GM12801 (cell line): ENCODE data around the gene SURF1.

Experiments
- CTCF ChIP-seq: IDR thresholded peaks from one replicate; pipeline ENCODE4 v1.5.1; 2011; ENCODE audit warnings: control low read depth; ENCODE audit not compliant: insufficient read length; ENCODE audit errors: extremely low read depth

Gene SURF1

GRCh38 chr9:133331641-133332380 lies 24.5 kb downstream of the SURF1 start:
- no peak for TF ChIP-seq CTCF

- no peak for TF ChIP-seq CTCF
These were observed 25.1 kb downstream of the SURF1 start for GRCh38 chr9:133331221-133331620.

- TF ChIP-seq CTCF, result no peak
These were observed 28.3 kb downstream of the SURF1 start for GRCh38 chr9:133327834-133328484.

- TF ChIP-seq CTCF, result no peak
These were observed 32.1 kb downstream of the SURF1 start for GRCh38 chr9:133323991-133324703.

- TF ChIP-seq CTCF, result no peak
These were observed 33.1 kb downstream of the SURF1 start for GRCh38 chr9:133323211-133323610.

- no peak for TF ChIP-seq CTCF
These were observed 33.6 kb downstream of the SURF1 start for GRCh38 chr9:133322701-133323100.

- TF ChIP-seq CTCF, result no peak
These were observed 34.8 kb downstream of the SURF1 start for GRCh38 chr9:133321411-133321935.
